Activated CD4-positive, alpha-beta T cell treated with anti-CD3 and anti-CD28 coated beads, Interleukin-10, Interleukin-2, amounts not matched to agents 100 ng/mL and 50 ng/mL, durations not matched to agents 16 hours and 8 hours (primary cell): ENCODE measurements around the gene EDA.

Source experiments
- DNase-seq: peaks from one replicate; pipeline ENCODE4 v3.0.0-alpha.2; 2020

The EDA gene

GRCh38 chrX:70084592-70085240 lies 468.8 kb downstream of the EDA start:
- DNase-seq, result no peak

GRCh38 chrX:70087857-70088630 lies 472.1 kb downstream of the EDA start:
- no peak for DNase-seq

GRCh38 chrX:70088751-70089150 lies 472.8 kb downstream of the EDA start:
- DNase-seq, result no peak
